GM23248 (cell line): Measurements from ENCODE around the gene ANKRD30A.

Experiments
- EZH2 ChIP-seq: fragments of 200-600 bp; sonication (generic); IDR thresholded peaks from 2 replicates; pipeline ENCODE4 v1.6.1; 2018; ENCODE audit warnings: antibody characterized with exemption, mild to moderate bottlenecking; ENCODE audit not compliant: insufficient read depth, poor library complexity, severe bottlenecking
- EZH2phosphoT487 ChIP-seq: fragments of 200-600 bp; sonication (generic); IDR thresholded peaks from 2 replicates; pipeline ENCODE4 v1.6.1; 2018; ENCODE audit warnings: antibody characterized with exemption, moderate library complexity, mild to moderate bottlenecking, low read depth; ENCODE audit not compliant: insufficient read depth

DNA sequence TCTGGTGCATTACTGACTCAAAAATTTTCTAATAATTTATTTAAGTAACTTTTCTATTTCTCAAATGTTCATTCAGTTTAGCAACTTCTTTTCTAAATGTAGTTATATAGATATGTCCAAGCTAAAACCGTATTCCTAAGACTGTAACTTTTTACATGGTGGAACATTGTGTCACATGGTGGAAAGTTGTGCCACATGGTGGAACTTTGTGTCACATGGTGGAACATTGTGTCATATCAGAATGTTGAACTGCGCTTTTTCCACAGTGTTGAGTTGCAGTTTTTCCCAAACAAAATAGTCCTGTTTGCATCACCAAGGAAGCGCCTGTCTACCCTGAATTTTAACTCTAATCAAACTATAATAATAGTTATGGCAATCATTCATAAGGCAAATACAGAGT lies 109.3 kb downstream of the ANKRD30A start:
- TF ChIP-seq EZH2 (no peak), EZH2phosphoT487 (no peak)
